ENCODE measurements around the gene HOXB3. TPM values are rescaled to one million over a fixed set of nuclear protein-coding genes. Genes with fewer than 3 reads are reported as not detected.
A peak's percentile ranks its signal among the peaks of the same experiment; 100 is the strongest.

HOXB3 gene
- total RNA-seq, 1 experiment from 2014 or later = 6.0 TPM

GRCh38 chr17:48617471-48618255 lies 27.6 kb upstream of the HOXB3 start:
- no peaks in the 10 kb centered on the region for H3K36me3 ChIP-seq (ENCODE audit: low read depth, low read length)
- DNase-seq (no peak), ATAC-seq (no peak)
- ChIA-PET CTCF (interaction anchor here (1.0 to 1.4 kb wide), 3 partner anchors 282 to 353 kb away, joined by 5 to 8 read pairs (median 6); no protein-coding TSS in a partner anchor), POLR2A (ENCODE audit: unreplicated experiment) (interaction anchor here (0.6 kb wide), 2 partner anchors 296 to 342 kb away, joined by 4 read pairs; no protein-coding TSS in a partner anchor)
- H3K9me3 ChIP-seq (ENCODE audit: low read length) = no peaks in the 10 kb centered on the region
- BruUV-seq (replicated peaks) = no TSS peak
- H3K9ac ChIP-seq (ENCODE audit: low read length) = no peak overlapping the region
- H3K4me3 ChIP-seq (ENCODE audit: low read length) = peak overlapping the region; percentile 80
- TF ChIP-seq CTCF (conservative IDR thresholded peaks at IDR 0.05; ENCODE audit: low read depth, low read length) (no peak), EZH2phosphoT487 (IDR thresholded peaks at IDR 0.05; ENCODE audit: borderline replicate concordance, low read length) (peak; percentile 56; the same call in 1 of the 2 replicates), EZH2 (IDR thresholded peaks at IDR 0.05; ENCODE audit: low read length, unreplicated experiment) (peak; percentile 60)
- no peaks in the 10 kb centered on the region for H3K9me2 ChIP-seq (replicated peaks; ENCODE audit: low read length)
- H3K27me3 ChIP-seq (ENCODE audit: low read length) = peaks cover 61% of the 10 kb centered on the region
- no peaks in the 10 kb centered on the region for H4K20me1 ChIP-seq (ENCODE audit: low read length)
- H3K79me2 ChIP-seq (ENCODE audit: low read length) = no peaks in the 10 kb centered on the region
- intact Hi-C loops (cut with micrococcal nuclease) = loop anchor here (1.0 to 5.0 kb wide), 6 partner anchors 281 to 590 kb away; no protein-coding TSS in a partner anchor
- H2AFZ ChIP-seq (ENCODE audit: low read length) = peak overlapping the region; percentile 10; the same call in 1 of the 2 replicates
- peaks cover 29% of the 10 kb centered on the region for H3K4me1 ChIP-seq (ENCODE audit: insufficient read depth, low read length)
- H3K27ac ChIP-seq (ENCODE audit: low read length) = no peak overlapping the region
- no peaks in the 10 kb centered on the region for H3F3A ChIP-seq (ENCODE audit: low read length, unreplicated experiment)
- peak overlapping the region; percentile 99 for H3K4me2 ChIP-seq (ENCODE audit: low read length)

GRCh38 chr17:48616717-48617470 lies 26.9 kb upstream of the HOXB3 start:
- no peaks in the 10 kb centered on the region for H3K9me2 ChIP-seq (replicated peaks; ENCODE audit: low read length)
- intact Hi-C loops (cut with micrococcal nuclease) = loop anchor here (5.0 kb wide), 1 partner anchor 590 kb away; no protein-coding TSS in a partner anchor
- ChIA-PET CTCF (no interaction called here), POLR2A (ENCODE audit: unreplicated experiment) (no interaction called here)
- no peaks in the 10 kb centered on the region for H3F3A ChIP-seq (ENCODE audit: low read length, unreplicated experiment)
- H4K20me1 ChIP-seq (ENCODE audit: low read length) = no peaks in the 10 kb centered on the region
- peak; percentile 16 for DNase-seq
- no peak overlapping the region for H3K9ac ChIP-seq (ENCODE audit: low read length)
- peaks cover 32% of the 10 kb centered on the region for H3K4me1 ChIP-seq (ENCODE audit: insufficient read depth, low read length)
- ATAC-seq = no peak
- peaks cover 67% of the 10 kb centered on the region for H3K27me3 ChIP-seq (ENCODE audit: low read length)
- peak overlapping the region; percentile 99 for H3K4me2 ChIP-seq (ENCODE audit: low read length)
- H3K79me2 ChIP-seq (ENCODE audit: low read length) = no peaks in the 10 kb centered on the region
- H2AFZ ChIP-seq (ENCODE audit: low read length) = no peak overlapping the region
- peak overlapping the region; percentile 80 for H3K4me3 ChIP-seq (ENCODE audit: low read length)
- BruUV-seq (replicated peaks) = no TSS peak
- no peaks in the 10 kb centered on the region for H3K9me3 ChIP-seq (ENCODE audit: low read length)
- TF ChIP-seq CTCF (conservative IDR thresholded peaks at IDR 0.05; ENCODE audit: low read depth, low read length) (no peak), EZH2 (IDR thresholded peaks at IDR 0.05; ENCODE audit: low read length, unreplicated experiment) (no peak), EZH2phosphoT487 (IDR thresholded peaks at IDR 0.05; ENCODE audit: borderline replicate concordance, low read length) (no peak)
- no peak overlapping the region for H3K27ac ChIP-seq (ENCODE audit: low read length)
- H3K36me3 ChIP-seq (ENCODE audit: low read depth, low read length) = no peaks in the 10 kb centered on the region
